H1 (cell line): ENCODE data around the gene DKKL1. TPM values are rescaled to one million over a fixed set of nuclear protein-coding genes. Genes with fewer than 3 reads are reported as not detected.

Source experiments
- EP300 ChIP-seq, 2 experiments: IDR thresholded peaks; 1 replicate in 1 of 2; 2 replicates in 1 of 2; pipeline ENCODE4 v1.6.1; 2011 to 2012; ENCODE audit warnings: low read depth in 2 of 2, low read length in 2 of 2, mild to moderate bottlenecking in 2 of 2, borderline replicate concordance in 1 of 2, inconsistent platforms in 1 of 2, moderate library complexity in 1 of 2
- polyA plus RNA-seq, 7 experiments: library from polyadenylated mRNA; depleted of rRNA in 3 of 7; stranded (reverse) in 5 of 7; unstranded in 2 of 7; fragments of >200 nt in 5 of 7; fragments of 200-250 nt in 2 of 7; gene quantifications; 1 replicate in 5 of 7; 2 replicates in 1 of 7; 4 replicates in 1 of 7; pipeline versions ENCODE4 v1.2.1 to v1.2.3, GENCODE V29; 2011 to 2013; ENCODE audit warnings: missing spikeins in 2 of 7, mixed read lengths in 2 of 7
- total RNA-seq: library from RNA; stranded (reverse); fragmentation: NEBNext Ultra II Directional; extraction: Animal tissue kit (Norgen Biotek cat#: 25700); gene quantifications from 2 replicates; pipeline ENCODE4 v1.2.1, GENCODE V29; 2021

DKKL1 gene
- total and polyA plus RNA-seq, 2 of the 8 experiments (the other 6 are each of a cell fraction or from before 2014, with no cell fraction given): 2.6 to 6.8 TPM

GRCh38 chr19:49347835-49348234 lies 15.8 kb upstream of the DKKL1 start (continued):
- TF ChIP-seq EP300 (IDR thresholded peaks at IDR 0.05; ENCODE audit: borderline replicate concordance in 1 of 2, low read depth in 2 of 2, low read length in 2 of 2): no peak
- TF ChIP-seq, all 59 proteins: peak for 6
